Skeletal muscle tissue (tissue), 4 donors: Measurements from ENCODE around the gene IL4I1. TPM values are rescaled to one million over a fixed set of nuclear protein-coding genes. Genes with fewer than 3 reads are reported as not detected.

Experiments used
- H3K27ac ChIP-seq: one replicate; pipeline ENCODE4 v1.7.0; 2013; ENCODE audit warnings: mild to moderate bottlenecking, low read depth, low read length, inconsistent platforms
- H3K27me3 ChIP-seq, 3 donors: one replicate each; pipeline ENCODE4 v1.7.0; 2013; ENCODE audit warnings: low read length in 3 of 3; ENCODE audit not compliant: control insufficient read depth in 3 of 3, insufficient read depth in 3 of 3
- H3K36me3 ChIP-seq, 3 donors: one replicate each; pipeline ENCODE4 v1.7.0; 2013; ENCODE audit warnings: low read length in 3 of 3; ENCODE audit not compliant: control insufficient read depth in 3 of 3, insufficient read depth in 3 of 3
- H3K4me1 ChIP-seq, 3 donors: one replicate each; pipeline ENCODE4 v1.7.0; 2013; ENCODE audit warnings: low read length in 3 of 3, mild to moderate bottlenecking in 3 of 3; ENCODE audit not compliant: control insufficient read depth in 3 of 3, insufficient read depth in 3 of 3
- H3K4me3 ChIP-seq, 3 donors: one replicate each; pipeline ENCODE4 v1.7.0; 2013; ENCODE audit warnings: low read length in 3 of 3
- H3K9ac ChIP-seq, 3 donors: one replicate each; pipeline ENCODE4 v1.7.0; 2013; ENCODE audit warnings: low read length in 3 of 3, mild to moderate bottlenecking in 3 of 3, moderate library complexity in 2 of 3, low read depth in 1 of 3
- H3K9me3 ChIP-seq, 3 donors: one replicate each; pipeline ENCODE4 v1.7.0; 2013; ENCODE audit warnings: low read length in 3 of 3; ENCODE audit not compliant: control insufficient read depth in 3 of 3
- total RNA-seq: library from RNA; depleted of rRNA; stranded (reverse); fragments of >200 nt; gene quantifications from one replicate; pipeline ENCODE4 v1.2.3, GENCODE V29; 2014
- donor health status: Osteomylitis.

The IL4I1 gene
- total RNA-seq, 1 donor from 2014 or later = 0.52 TPM

- Histone ChIP-seq H3K27ac (peak overlapping the region; percentile 99), H3K4me1 (peaks cover 47 to 66% (median 60%) of the 10 kb centered on the region in 3 donors), H3K4me3 (peak overlapping the region in 2 of 3 donors; percentile 58 to 99), H3K9me3 (no peaks in the 10 kb centered on the region), H3K27me3 (no peaks in the 10 kb centered on the region), H3K36me3 (peaks cover 24 to 34% (median 33%) of the 10 kb centered on the region in 3 donors), H3K9ac (peak overlapping the region; percentile 99 to 100 (median 100))
These were observed 22.1 kb downstream of the IL4I1 start for GRCh38 chr19:49874503-49875157.

GRCh38 chr19:49873834-49874233, 22.9 kb downstream of the IL4I1 start:
- Histone ChIP-seq H3K27ac (peak overlapping the region; percentile 99), H3K9me3 (no peaks in the 10 kb centered on the region), H3K36me3 (peaks cover 16 to 26% (median 25%) of the 10 kb centered on the region in 3 donors), H3K4me3 (no peak overlapping the region), H3K9ac (peak overlapping the region; percentile 19 to 100 (median 100)), H3K27me3 (no peaks in the 10 kb centered on the region), H3K4me1 (peaks cover 45 to 63% (median 58%) of the 10 kb centered on the region in 3 donors)

DNA sequence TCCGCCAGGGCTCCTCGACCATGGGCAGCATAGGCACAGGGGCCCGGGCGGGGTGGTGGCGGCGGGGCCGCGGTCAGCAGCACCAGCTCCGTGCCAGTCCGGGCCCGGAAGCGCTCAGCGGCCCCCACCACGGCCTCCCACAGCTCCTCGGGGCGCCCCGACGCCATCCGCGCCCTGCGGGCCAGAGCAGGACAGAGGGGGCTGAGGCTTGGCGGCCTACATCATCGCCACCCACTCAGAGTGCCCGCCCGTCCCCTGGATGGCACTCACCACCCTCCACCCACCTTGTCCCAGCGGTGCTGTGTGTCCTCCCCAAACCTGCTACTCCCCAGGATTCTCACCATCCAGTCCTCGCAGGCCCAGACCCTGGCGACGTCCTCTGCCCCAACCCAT, 23.6 kb downstream of the IL4I1 start:
- Histone ChIP-seq H3K36me3 (peaks cover 12 to 21% (median 20%) of the 10 kb centered on the region in 3 donors), H3K4me1 (peaks cover 44 to 62% (median 58%) of the 10 kb centered on the region in 3 donors), H3K27ac (no peak overlapping the region), H3K27me3 (no peaks in the 10 kb centered on the region), H3K4me3 (no peak overlapping the region), H3K9ac (peak overlapping the region in 1 of 3 donors; percentile 100), H3K9me3 (no peaks in the 10 kb centered on the region)

- Histone ChIP-seq H3K36me3 (peaks cover 12 to 20% (median 20%) of the 10 kb centered on the region in 3 donors), H3K27me3 (no peaks in the 10 kb centered on the region), H3K9me3 (no peaks in the 10 kb centered on the region), H3K9ac (peak overlapping the region in 1 of 3 donors; percentile 100), H3K4me3 (no peak overlapping the region), H3K27ac (no peak overlapping the region), H3K4me1 (peaks cover 48 to 64% (median 62%) of the 10 kb centered on the region in 3 donors)
These were observed 24.2 kb downstream of the IL4I1 start for GRCh38 chr19:49872245-49873128.

DNA sequence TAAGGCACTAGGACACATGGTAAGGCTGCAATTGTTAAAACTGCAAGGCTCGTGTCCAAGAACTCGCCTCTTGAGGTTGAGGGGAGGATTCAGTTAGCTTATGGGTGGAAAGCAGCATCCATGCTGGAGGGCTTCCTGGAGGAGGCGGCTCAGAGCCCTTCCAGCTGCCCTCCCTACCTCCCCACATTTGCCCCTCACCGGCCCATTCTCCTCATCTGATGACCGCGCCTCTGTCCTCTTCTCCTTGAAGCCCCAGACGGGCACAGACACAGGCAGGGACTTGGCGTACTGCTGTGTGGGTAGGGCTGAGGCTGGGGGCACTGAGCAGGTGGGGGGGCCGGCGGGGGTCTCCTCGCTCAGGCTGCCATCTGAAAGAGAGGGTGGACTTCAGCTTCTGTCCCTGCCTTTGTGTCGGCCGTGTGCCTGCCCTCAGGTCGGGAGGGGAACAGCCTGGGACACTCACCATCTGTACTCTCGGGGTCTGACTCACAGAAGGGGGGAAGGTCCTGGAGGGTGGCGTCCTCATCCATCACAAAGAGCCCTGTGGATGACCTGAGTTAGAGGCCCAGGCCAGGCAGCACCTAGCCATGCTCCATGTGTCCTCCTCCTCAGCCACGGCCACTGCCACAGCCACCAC, 25.2 kb downstream of the IL4I1 start:
- H3K9me3 ChIP-seq = no peaks in the 10 kb centered on the region
- peaks cover 53 to 72% (median 68%) of the 10 kb centered on the region in 3 donors for H3K4me1 ChIP-seq
- no peak overlapping the region for H3K4me3 ChIP-seq
- peaks cover 12 to 20% (median 20%) of the 10 kb centered on the region in 3 donors for H3K36me3 ChIP-seq
- H3K27ac ChIP-seq = no peak overlapping the region
- peak overlapping the region in 1 of 3 donors; percentile 60 for H3K9ac ChIP-seq
- H3K27me3 ChIP-seq = no peaks in the 10 kb centered on the region

- Histone ChIP-seq H3K27me3 (no peaks in the 10 kb centered on the region), H3K4me3 (peak overlapping the region; percentile 71 to 82 (median 77)), H3K36me3 (peaks cover 12 to 20% (median 17%) of the 10 kb centered on the region in 3 donors), H3K4me1 (peaks cover 56 to 76% (median 71%) of the 10 kb centered on the region in 3 donors), H3K9ac (peak overlapping the region; percentile 52 to 89 (median 81)), H3K9me3 (no peaks in the 10 kb centered on the region), H3K27ac (peak overlapping the region; percentile 82)
These were observed 26.3 kb downstream of the IL4I1 start for GRCh38 chr19:49870309-49870901.

DNA sequence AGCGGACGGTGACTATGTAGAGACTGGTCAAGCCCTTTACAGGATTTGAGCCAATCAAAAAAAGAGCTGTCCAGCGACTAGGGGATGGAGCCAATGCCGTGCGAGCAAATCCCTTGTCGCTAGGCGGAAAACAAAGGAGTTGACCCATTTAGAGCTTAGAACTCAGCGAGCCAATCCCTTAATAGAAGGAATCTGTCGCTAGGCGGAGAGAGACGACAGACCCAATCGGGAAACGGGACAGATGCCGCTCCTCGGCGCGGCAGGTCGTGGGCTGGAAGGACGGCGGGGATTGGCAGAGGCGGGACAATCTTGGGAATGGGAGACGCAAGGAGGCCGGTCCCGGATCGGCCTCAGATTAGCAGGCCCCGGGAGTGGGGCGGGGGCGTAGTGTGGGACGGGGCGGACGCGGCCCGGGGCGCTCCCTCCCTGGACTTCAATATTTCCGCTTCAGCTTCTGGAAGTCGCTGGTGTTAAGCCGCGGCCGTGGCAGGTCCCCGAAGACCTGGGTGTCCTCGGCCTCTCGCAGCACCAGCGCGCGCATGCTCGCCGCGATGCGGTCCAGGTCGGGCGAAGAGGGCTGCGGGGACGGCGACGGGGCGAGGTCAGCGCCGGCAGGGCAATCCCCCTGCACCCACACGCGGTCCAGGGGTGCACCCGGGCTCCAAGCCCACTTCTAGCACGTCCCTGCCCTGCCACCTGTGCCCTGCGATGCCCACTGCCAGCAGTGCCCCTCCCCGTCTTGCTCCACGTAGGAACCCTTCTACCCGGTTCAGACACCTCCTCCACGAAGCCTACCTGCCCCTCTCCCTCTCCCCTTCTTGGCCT, 27.0 kb downstream of the IL4I1 start:
- no peaks in the 10 kb centered on the region for H3K9me3 ChIP-seq
- H3K27me3 ChIP-seq = no peaks in the 10 kb centered on the region
- H3K4me3 ChIP-seq = peak overlapping the region; percentile 71 to 82 (median 77)
- peaks cover 56 to 76% (median 66%) of the 10 kb centered on the region in 3 donors for H3K4me1 ChIP-seq
- peaks cover 13 to 20% (median 17%) of the 10 kb centered on the region in 3 donors for H3K36me3 ChIP-seq
- H3K9ac ChIP-seq = peak overlapping the region; percentile 52 to 89 (median 81)
- H3K27ac ChIP-seq = peak overlapping the region; percentile 96

GRCh38 chr19:49869009-49869483, 27.6 kb downstream of the IL4I1 start:
- no peaks in the 10 kb centered on the region for H3K27me3 ChIP-seq
- H3K27ac ChIP-seq = peak overlapping the region; percentile 96
- no peaks in the 10 kb centered on the region for H3K9me3 ChIP-seq
- H3K9ac ChIP-seq = peak overlapping the region in 2 of 3 donors; percentile 71 to 74
- H3K36me3 ChIP-seq = peaks cover 17 to 21% (median 18%) of the 10 kb centered on the region in 3 donors
- H3K4me3 ChIP-seq = peak overlapping the region; percentile 54 to 75 (median 70)
- peaks cover 50 to 74% (median 59%) of the 10 kb centered on the region in 3 donors for H3K4me1 ChIP-seq
